HL-60 (cell line): ENCODE data around the gene ITGB2.
A peak's percentile ranks its signal among the peaks of the same experiment; 100 is the strongest.

Source experiments
- DNase-seq, 2 experiments: peaks; one replicate each; pipeline ENCODE4 v3.0.0-alpha.2; 2010 to 2020; ENCODE audit warnings: low read depth in 1 of 2, low spot score in 1 of 2
- H3K27ac ChIP-seq: fragments of 250-450 bp; sonication (Bioruptor Pico); replicated peaks from 2 replicates; pipeline ENCODE4 v1.5.1; 2020; ENCODE audit warnings: mild to moderate bottlenecking, moderate library complexity
- H3K27me3 ChIP-seq: fragments of 250-450 bp; sonication (Bioruptor Pico); 2 replicates; pipeline ENCODE4 v1.5.1; 2021; ENCODE audit warnings: mild to moderate bottlenecking, moderate library complexity; ENCODE audit not compliant: insufficient read depth, poor library complexity, severe bottlenecking
- H3K4me3 ChIP-seq: replicated peaks from 2 replicates; pipeline ENCODE4 v1.5.1; 2011; ENCODE audit warnings: mild to moderate bottlenecking, control low read depth, low read length; ENCODE audit not compliant: insufficient read depth
- CTCF ChIP-seq: IDR thresholded peaks from one replicate; pipeline ENCODE4 v1.5.1; 2011; ENCODE audit warnings: low read length, control low read depth, inconsistent platforms; ENCODE audit not compliant: insufficient read depth
- GABPA ChIP-seq: IDR thresholded peaks from 2 replicates; pipeline ENCODE4 v1.6.1; 2012; ENCODE audit warnings: low read depth
- POLR2AphosphoS5 ChIP-seq: IDR thresholded peaks from 2 replicates; pipeline ENCODE4 v1.6.1; 2012; ENCODE audit warnings: low read depth
- SPI1 ChIP-seq: IDR thresholded peaks from 2 replicates; pipeline ENCODE4 v1.6.1; 2012; ENCODE audit warnings: low read depth, mild to moderate bottlenecking, borderline replicate concordance
- TF ChIP-seq, protein P1 (sequence below): IDR thresholded peaks from 2 replicates; pipeline ENCODE4 v1.6.1; 2012; ENCODE audit warnings: low read depth; ENCODE audit not compliant: insufficient replicate concordance

Gene ITGB2

GRCh38 chr21:44876849-44877575, 43.7 kb downstream of the ITGB2 start:
- H3K4me3 ChIP-seq = no peak overlapping the region
- H3K27me3 ChIP-seq = no peaks in the 10 kb centered on the region
- no peak for DNase-seq
- H3K27ac ChIP-seq = peak overlapping the region; percentile 79
- TF ChIP-seq CTCF (no peak), GABPA (no peak), POLR2AphosphoS5 (no peak), SPI1 (no peak)
- TF ChIP-seq, protein P1, sequence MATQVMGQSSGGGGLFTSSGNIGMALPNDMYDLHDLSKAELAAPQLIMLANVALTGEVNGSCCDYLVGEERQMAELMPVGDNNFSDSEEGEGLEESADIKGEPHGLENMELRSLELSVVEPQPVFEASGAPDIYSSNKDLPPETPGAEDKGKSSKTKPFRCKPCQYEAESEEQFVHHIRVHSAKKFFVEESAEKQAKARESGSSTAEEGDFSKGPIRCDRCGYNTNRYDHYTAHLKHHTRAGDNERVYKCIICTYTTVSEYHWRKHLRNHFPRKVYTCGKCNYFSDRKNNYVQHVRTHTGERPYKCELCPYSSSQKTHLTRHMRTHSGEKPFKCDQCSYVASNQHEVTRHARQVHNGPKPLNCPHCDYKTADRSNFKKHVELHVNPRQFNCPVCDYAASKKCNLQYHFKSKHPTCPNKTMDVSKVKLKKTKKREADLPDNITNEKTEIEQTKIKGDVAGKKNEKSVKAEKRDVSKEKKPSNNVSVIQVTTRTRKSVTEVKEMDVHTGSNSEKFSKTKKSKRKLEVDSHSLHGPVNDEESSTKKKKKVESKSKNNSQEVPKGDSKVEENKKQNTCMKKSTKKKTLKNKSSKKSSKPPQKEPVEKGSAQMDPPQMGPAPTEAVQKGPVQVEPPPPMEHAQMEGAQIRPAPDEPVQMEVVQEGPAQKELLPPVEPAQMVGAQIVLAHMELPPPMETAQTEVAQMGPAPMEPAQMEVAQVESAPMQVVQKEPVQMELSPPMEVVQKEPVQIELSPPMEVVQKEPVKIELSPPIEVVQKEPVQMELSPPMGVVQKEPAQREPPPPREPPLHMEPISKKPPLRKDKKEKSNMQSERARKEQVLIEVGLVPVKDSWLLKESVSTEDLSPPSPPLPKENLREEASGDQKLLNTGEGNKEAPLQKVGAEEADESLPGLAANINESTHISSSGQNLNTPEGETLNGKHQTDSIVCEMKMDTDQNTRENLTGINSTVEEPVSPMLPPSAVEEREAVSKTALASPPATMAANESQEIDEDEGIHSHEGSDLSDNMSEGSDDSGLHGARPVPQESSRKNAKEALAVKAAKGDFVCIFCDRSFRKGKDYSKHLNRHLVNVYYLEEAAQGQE = no peak

DNA sequence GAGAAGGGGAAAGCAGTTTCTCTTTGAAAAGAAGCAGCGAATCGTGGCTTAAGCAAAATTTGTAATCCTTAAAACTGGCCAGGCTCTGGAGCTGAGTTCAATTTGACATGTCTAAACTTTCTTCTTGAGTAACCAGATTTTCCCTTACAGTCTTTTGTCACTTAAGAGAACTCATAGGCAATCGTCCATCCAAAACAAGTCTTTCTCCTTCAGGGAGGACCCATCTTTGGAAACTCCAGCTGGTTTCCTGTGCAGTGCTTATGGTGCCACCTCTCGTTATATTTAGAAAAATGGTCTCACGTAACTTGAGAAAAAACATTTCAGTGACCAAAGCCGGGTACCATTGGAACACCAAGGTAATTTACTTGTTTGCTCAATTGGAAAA, 45.4 kb downstream of the ITGB2 start:
- H3K4me3 ChIP-seq = no peak overlapping the region
- H3K27me3 ChIP-seq = no peaks in the 10 kb centered on the region
- peak; percentile 61 to 66 for DNase-seq
- TF ChIP-seq CTCF (no peak), SPI1 (no peak), POLR2AphosphoS5 (no peak), GABPA (no peak)
- TF ChIP-seq, protein P1 = no peak
- H3K27ac ChIP-seq = peak overlapping the region; percentile 61

- Histone ChIP-seq H3K4me3 (no peak overlapping the region), H3K27ac (peak overlapping the region; percentile 61), H3K27me3 (no peaks in the 10 kb centered on the region)
- TF ChIP-seq GABPA (no peak), SPI1 (no peak), POLR2AphosphoS5 (no peak), CTCF (no peak)
- TF ChIP-seq, protein P1 = no peak
- DNase-seq = peak in 1 of 2 experiments; percentile 25
Observed at GRCh38 chr21:44874497-44875315, 46.0 kb downstream of the ITGB2 start.
